Neural cell (in vitro differentiated cells): ENCODE measurements around the gene TMEM80.

Experiments
- TF ChIP-seq, protein P1 (sequence below): fragments of 450-650 bp; IDR thresholded peaks from 2 replicates; pipeline ENCODE4 v1.5.1; 2014; ENCODE audit warnings: antibody characterized with exemption, mild to moderate bottlenecking, moderate library complexity; ENCODE audit not compliant: poor library complexity, severe bottlenecking
- TF ChIP-seq, protein P2 (sequence below): IDR thresholded peaks from 2 replicates; pipeline ENCODE4 v1.6.1; 2012; ENCODE audit warnings: borderline replicate concordance

DNA sequence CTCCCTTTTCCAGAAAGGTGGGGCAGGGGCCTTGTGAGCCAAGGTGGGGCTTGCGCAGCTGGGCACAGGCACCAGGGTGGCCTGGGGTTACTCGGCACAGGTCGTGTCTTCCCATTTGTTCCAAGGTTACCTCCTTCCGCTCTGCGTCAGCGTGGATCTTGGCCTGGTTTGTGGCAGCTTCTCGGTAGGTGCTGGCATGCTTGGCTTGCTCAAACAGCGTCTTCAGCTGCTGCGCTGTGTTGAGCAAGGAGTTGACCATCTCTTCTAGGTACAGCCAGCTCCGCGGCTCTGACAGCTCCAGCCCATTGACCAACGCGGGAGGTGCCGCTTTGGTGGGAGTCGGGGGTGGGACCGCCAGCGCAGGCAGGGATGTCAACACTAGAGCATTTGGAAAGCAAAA, 21.2 kb upstream of the TMEM80 start:
- TF ChIP-seq, protein P1, sequence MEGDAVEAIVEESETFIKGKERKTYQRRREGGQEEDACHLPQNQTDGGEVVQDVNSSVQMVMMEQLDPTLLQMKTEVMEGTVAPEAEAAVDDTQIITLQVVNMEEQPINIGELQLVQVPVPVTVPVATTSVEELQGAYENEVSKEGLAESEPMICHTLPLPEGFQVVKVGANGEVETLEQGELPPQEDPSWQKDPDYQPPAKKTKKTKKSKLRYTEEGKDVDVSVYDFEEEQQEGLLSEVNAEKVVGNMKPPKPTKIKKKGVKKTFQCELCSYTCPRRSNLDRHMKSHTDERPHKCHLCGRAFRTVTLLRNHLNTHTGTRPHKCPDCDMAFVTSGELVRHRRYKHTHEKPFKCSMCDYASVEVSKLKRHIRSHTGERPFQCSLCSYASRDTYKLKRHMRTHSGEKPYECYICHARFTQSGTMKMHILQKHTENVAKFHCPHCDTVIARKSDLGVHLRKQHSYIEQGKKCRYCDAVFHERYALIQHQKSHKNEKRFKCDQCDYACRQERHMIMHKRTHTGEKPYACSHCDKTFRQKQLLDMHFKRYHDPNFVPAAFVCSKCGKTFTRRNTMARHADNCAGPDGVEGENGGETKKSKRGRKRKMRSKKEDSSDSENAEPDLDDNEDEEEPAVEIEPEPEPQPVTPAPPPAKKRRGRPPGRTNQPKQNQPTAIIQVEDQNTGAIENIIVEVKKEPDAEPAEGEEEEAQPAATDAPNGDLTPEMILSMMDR: no peak
- TF ChIP-seq, protein P2, sequence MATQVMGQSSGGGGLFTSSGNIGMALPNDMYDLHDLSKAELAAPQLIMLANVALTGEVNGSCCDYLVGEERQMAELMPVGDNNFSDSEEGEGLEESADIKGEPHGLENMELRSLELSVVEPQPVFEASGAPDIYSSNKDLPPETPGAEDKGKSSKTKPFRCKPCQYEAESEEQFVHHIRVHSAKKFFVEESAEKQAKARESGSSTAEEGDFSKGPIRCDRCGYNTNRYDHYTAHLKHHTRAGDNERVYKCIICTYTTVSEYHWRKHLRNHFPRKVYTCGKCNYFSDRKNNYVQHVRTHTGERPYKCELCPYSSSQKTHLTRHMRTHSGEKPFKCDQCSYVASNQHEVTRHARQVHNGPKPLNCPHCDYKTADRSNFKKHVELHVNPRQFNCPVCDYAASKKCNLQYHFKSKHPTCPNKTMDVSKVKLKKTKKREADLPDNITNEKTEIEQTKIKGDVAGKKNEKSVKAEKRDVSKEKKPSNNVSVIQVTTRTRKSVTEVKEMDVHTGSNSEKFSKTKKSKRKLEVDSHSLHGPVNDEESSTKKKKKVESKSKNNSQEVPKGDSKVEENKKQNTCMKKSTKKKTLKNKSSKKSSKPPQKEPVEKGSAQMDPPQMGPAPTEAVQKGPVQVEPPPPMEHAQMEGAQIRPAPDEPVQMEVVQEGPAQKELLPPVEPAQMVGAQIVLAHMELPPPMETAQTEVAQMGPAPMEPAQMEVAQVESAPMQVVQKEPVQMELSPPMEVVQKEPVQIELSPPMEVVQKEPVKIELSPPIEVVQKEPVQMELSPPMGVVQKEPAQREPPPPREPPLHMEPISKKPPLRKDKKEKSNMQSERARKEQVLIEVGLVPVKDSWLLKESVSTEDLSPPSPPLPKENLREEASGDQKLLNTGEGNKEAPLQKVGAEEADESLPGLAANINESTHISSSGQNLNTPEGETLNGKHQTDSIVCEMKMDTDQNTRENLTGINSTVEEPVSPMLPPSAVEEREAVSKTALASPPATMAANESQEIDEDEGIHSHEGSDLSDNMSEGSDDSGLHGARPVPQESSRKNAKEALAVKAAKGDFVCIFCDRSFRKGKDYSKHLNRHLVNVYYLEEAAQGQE: no peak
